GM23248 (cell line): ENCODE results near the gene TNIK.

ENCODE experiments used
- EZH2 ChIP-seq: fragments of 200-600 bp; sonication (generic); IDR thresholded peaks from 2 replicates; pipeline ENCODE4 v1.6.1; 2018; ENCODE audit warnings: antibody characterized with exemption, mild to moderate bottlenecking; ENCODE audit not compliant: insufficient read depth, poor library complexity, severe bottlenecking
- EZH2phosphoT487 ChIP-seq: fragments of 200-600 bp; sonication (generic); IDR thresholded peaks from 2 replicates; pipeline ENCODE4 v1.6.1; 2018; ENCODE audit warnings: antibody characterized with exemption, moderate library complexity, mild to moderate bottlenecking, low read depth; ENCODE audit not compliant: insufficient read depth

DNA sequence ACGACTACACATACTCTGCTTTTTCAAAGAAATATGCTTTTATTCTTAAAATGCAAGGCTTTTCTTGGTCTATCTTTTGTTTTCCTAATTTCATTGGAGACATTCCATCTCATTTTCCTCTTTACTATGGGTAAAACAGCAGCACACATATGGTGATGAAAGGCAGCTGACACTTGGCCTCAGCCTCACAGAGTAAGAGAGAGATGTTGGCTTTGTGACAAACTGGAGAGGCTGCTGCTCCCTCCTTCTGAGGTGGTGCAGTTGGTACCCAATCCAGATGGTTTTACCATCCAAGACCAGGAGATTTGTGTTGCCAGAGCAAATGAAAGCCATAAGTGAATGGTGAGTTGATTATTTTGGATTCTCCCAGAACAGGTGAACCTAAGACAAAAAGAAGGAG is 420.5 kb downstream of the TNIK start:
- no peak for TF ChIP-seq EZH2phosphoT487
- no peak for TF ChIP-seq EZH2
